ENCODE data around the gene WWC2.

WWC2 gene

DNA sequence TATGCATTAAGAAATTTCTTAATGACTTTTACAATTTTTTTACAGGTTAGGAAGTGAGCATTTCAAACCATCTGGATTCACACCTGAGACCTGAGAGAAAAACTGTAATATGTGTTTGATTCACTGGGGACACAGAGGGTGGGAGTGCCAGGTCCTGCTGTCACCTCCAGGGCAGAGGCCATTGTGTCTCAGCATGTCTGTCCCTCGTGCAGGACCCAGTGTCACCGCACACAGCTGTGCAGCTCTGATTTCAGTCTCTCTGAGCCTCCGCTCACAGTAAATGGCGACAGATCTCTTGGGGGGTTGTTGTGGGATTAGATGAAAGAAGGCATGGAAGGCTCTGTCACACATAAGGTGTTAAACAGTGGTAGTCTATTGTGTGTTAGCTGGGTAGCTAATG, 246.2 kb downstream of the WWC2 start:
- no peak for DNase-seq
- Histone ChIP-seq H3K9me3 (ENCODE audit: control insufficient read depth, low read length) (no peaks in the 10 kb centered on the region), H2AFZ (ENCODE audit: low read depth, low read length) (no peak overlapping the region)

DNA sequence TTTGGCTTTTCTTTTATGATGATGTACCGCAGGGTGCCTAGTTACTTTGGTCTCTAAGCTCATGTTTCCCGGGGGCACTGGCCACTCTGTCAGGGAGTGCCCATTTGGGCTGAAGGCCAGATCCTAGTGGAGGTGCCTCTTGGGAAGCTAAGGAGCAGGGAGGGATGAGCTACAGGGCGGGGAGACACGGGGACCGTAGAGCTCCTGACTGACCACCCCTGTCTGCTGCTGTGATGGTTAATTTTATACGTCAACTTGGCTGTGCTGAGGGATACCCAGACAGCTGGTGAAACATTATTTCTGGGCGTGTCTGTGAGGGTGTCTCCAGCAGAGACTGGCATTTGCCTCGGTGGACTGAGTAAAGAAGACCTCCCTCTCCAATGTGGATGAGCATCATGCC, 248.1 kb downstream of the WWC2 start:
- no peak overlapping the region for H3K4me2 ChIP-seq (ENCODE audit: low read length, poor library complexity, severe bottlenecking)
- WGBS: 98% methylated on average over 8 of the region's 8 CpGs
- no peak overlapping the region for H2AFZ ChIP-seq (ENCODE audit: low read depth, low read length)
- no peak overlapping the region for H4K8ac ChIP-seq (ENCODE audit: low read length)
- H3K4me1 ChIP-seq (ENCODE audit: control insufficient read depth, insufficient read depth, low read depth, low read length): peaks cover 7% of the 10 kb centered on the region
- H2BK15ac ChIP-seq (ENCODE audit: low read depth, poor library complexity, severe bottlenecking): no peak overlapping the region
- no peak overlapping the region for H2BK120ac ChIP-seq (ENCODE audit: low read depth, low read length)
- H2BK12ac ChIP-seq (ENCODE audit: low read length in 2 of 2): no peak overlapping the region
- H4K91ac ChIP-seq (ENCODE audit: low read length): no peak overlapping the region
- no peak overlapping the region for H3K9ac ChIP-seq (ENCODE audit: low read length)
- H2AK5ac ChIP-seq (ENCODE audit: low read length, severe bottlenecking): no peak overlapping the region
- H3K23ac ChIP-seq (ENCODE audit: low read length in 2 of 2): no peak overlapping the region
- no peak for DNase-seq
- H3K14ac ChIP-seq (ENCODE audit: low read length in 2 of 2): no peak overlapping the region
- no peaks in the 10 kb centered on the region for H3K9me3 ChIP-seq (ENCODE audit: control insufficient read depth, low read length)
- no peak overlapping the region for H3K4ac ChIP-seq (ENCODE audit: low read depth in 1 of 2, low read length in 2 of 2)
- H3K4me3 ChIP-seq (ENCODE audit: insufficient read depth in 1 of 2, low read depth in 1 of 2, low read length in 2 of 2): no peak overlapping the region
- no peak overlapping the region for H3K18ac ChIP-seq (ENCODE audit: low read depth in 1 of 2, low read length in 2 of 2)
- no peaks in the 10 kb centered on the region for H3K79me1 ChIP-seq (replicated peaks; ENCODE audit: low read length, poor library complexity, severe bottlenecking)
- no peak overlapping the region for H2BK5ac ChIP-seq (ENCODE audit: low read depth, low read length, poor library complexity, severe bottlenecking)
- H3K36me3 ChIP-seq (ENCODE audit: control insufficient read depth in 1 of 2, insufficient read depth in 2 of 2, low read depth in 1 of 2, low read length in 2 of 2): no peaks in the 10 kb centered on the region
- peaks cover 0 to 11% of the 10 kb centered on the region in 2 experiments for H3K27me3 ChIP-seq (ENCODE audit: control insufficient read depth in 1 of 2, insufficient read depth in 1 of 2, low read length in 2 of 2)
- no peak overlapping the region for H3K27ac ChIP-seq (ENCODE audit: low read length, poor library complexity, severe bottlenecking)

More for the DNA sequence above, 246.2 kb downstream of the WWC2 start:
- Histone ChIP-seq H3K27me3 (ENCODE audit: control insufficient read depth in 1 of 2, insufficient read depth in 1 of 2, low read length in 2 of 2) (peaks cover 0 to 3% of the 10 kb centered on the region in 2 experiments), H3K14ac (ENCODE audit: low read length in 2 of 2) (no peak overlapping the region), H2AK5ac (ENCODE audit: low read length, severe bottlenecking) (no peak overlapping the region), H4K91ac (ENCODE audit: low read length) (no peak overlapping the region), H3K18ac (ENCODE audit: low read depth in 1 of 2, low read length in 2 of 2) (no peak overlapping the region), H3K4me3 (ENCODE audit: insufficient read depth in 1 of 2, low read depth in 1 of 2, low read length in 2 of 2) (no peak overlapping the region), H2BK15ac (ENCODE audit: low read depth, poor library complexity, severe bottlenecking) (no peak overlapping the region), H3K4ac (ENCODE audit: low read depth in 1 of 2, low read length in 2 of 2) (no peak overlapping the region), H2BK12ac (ENCODE audit: low read length in 2 of 2) (no peak overlapping the region), H3K36me3 (ENCODE audit: control insufficient read depth in 1 of 2, insufficient read depth in 2 of 2, low read depth in 1 of 2, low read length in 2 of 2) (no peaks in the 10 kb centered on the region), H2BK120ac (ENCODE audit: low read depth, low read length) (no peak overlapping the region), H2BK5ac (ENCODE audit: low read depth, low read length, poor library complexity, severe bottlenecking) (no peak overlapping the region), H3K79me1 (replicated peaks; ENCODE audit: low read length, poor library complexity, severe bottlenecking) (no peaks in the 10 kb centered on the region), H3K4me2 (ENCODE audit: low read length, poor library complexity, severe bottlenecking) (no peak overlapping the region), H3K27ac (ENCODE audit: low read length, poor library complexity, severe bottlenecking) (no peak overlapping the region), H3K23ac (ENCODE audit: low read length in 2 of 2) (no peak overlapping the region), H3K4me1 (ENCODE audit: control insufficient read depth, insufficient read depth, low read depth, low read length) (peaks cover 7% of the 10 kb centered on the region), H4K8ac (ENCODE audit: low read length) (no peak overlapping the region), H3K9ac (ENCODE audit: low read length) (no peak overlapping the region)
- WGBS: 96% methylated on average over 4 of the region's 4 CpGs

DNA sequence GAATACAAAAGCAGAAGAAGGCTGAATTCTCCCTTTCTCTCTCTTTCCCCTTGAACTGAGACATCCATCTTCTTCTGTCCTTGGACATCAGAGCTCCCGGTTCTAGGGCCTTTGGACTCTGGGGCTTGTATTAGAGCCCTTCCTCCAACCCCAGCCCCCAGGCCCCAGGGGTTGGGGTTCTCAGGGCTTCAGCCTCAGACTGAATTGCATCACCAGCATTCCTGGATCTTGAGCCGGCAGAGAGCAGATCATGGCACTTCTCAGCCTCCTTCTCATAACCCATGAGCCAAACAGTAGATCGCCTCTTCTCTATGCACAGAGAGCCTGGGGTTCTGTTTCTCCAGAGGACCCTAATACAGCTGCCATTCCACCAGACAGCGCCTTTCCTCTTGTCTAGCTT, 248.5 kb downstream of the WWC2 start:
- Histone ChIP-seq H3K27me3 (ENCODE audit: control insufficient read depth in 1 of 2, insufficient read depth in 1 of 2, low read length in 2 of 2) (peaks cover 0 to 14% of the 10 kb centered on the region in 2 experiments), H3K4ac (ENCODE audit: low read depth in 1 of 2, low read length in 2 of 2) (no peak overlapping the region), H3K4me1 (ENCODE audit: control insufficient read depth, insufficient read depth, low read depth, low read length) (peaks cover 7% of the 10 kb centered on the region), H2BK120ac (ENCODE audit: low read depth, low read length) (no peak overlapping the region), H2BK12ac (ENCODE audit: low read length in 2 of 2) (peak overlapping the region in 1 of 2 experiments; percentile 72), H3K9me3 (ENCODE audit: control insufficient read depth, low read length) (no peaks in the 10 kb centered on the region), H4K91ac (ENCODE audit: low read length) (peak overlapping the region; percentile 34), H3K4me3 (ENCODE audit: insufficient read depth in 1 of 2, low read depth in 1 of 2, low read length in 2 of 2) (no peak overlapping the region), H3K4me2 (ENCODE audit: low read length, poor library complexity, severe bottlenecking) (no peak overlapping the region), H2AFZ (ENCODE audit: low read depth, low read length) (peak overlapping the region; percentile 29), H2AK5ac (ENCODE audit: low read length, severe bottlenecking) (no peak overlapping the region), H3K27ac (ENCODE audit: low read length, poor library complexity, severe bottlenecking) (no peak overlapping the region), H3K18ac (ENCODE audit: low read depth in 1 of 2, low read length in 2 of 2) (peak overlapping the region; percentile 60 to 69), H4K8ac (ENCODE audit: low read length) (no peak overlapping the region), H3K36me3 (ENCODE audit: control insufficient read depth in 1 of 2, insufficient read depth in 2 of 2, low read depth in 1 of 2, low read length in 2 of 2) (no peaks in the 10 kb centered on the region), H2BK5ac (ENCODE audit: low read depth, low read length, poor library complexity, severe bottlenecking) (no peak overlapping the region), H3K23ac (ENCODE audit: low read length in 2 of 2) (no peak overlapping the region), H3K79me1 (replicated peaks; ENCODE audit: low read length, poor library complexity, severe bottlenecking) (no peaks in the 10 kb centered on the region), H3K14ac (ENCODE audit: low read length in 2 of 2) (no peak overlapping the region), H2BK15ac (ENCODE audit: low read depth, poor library complexity, severe bottlenecking) (peak overlapping the region; percentile 60), H3K9ac (ENCODE audit: low read length) (no peak overlapping the region)
- peak; percentile 49 for DNase-seq
- 71% methylated on average over 3 of the region's 4 CpGs for WGBS

DNA sequence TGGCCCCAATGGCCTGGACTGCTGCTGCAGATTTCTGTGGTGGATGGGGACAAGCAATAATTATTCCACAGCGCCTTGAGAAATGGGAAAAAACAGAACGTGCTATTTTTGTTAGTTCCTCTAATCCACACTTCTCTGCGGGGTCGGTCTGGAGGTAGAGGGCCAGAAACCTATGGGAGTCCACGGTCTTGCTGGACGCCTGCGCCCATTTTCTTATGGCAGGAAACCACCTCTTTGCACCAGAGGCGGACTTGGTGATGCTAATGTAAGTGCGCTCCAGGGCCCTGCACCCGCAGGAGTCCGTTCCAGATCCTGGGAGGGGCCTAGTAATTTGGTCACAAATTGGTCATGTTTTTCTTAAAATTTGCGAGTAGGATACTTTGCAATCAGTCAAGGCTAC, 249.1 kb downstream of the WWC2 start:
- Histone ChIP-seq H3K36me3 (ENCODE audit: control insufficient read depth in 1 of 2, insufficient read depth in 2 of 2, low read depth in 1 of 2, low read length in 2 of 2) (no peaks in the 10 kb centered on the region), H3K27me3 (ENCODE audit: control insufficient read depth in 1 of 2, insufficient read depth in 1 of 2, low read length in 2 of 2) (peaks cover 0 to 17% of the 10 kb centered on the region in 2 experiments), H3K23ac (ENCODE audit: low read length in 2 of 2) (no peak overlapping the region), H3K4me2 (ENCODE audit: low read length, poor library complexity, severe bottlenecking) (no peak overlapping the region), H3K9me3 (ENCODE audit: control insufficient read depth, low read length) (no peaks in the 10 kb centered on the region), H4K91ac (ENCODE audit: low read length) (peak overlapping the region; percentile 34), H3K18ac (ENCODE audit: low read depth in 1 of 2, low read length in 2 of 2) (peak overlapping the region; percentile 69 to 89), H2AK5ac (ENCODE audit: low read length, severe bottlenecking) (no peak overlapping the region), H3K4me1 (ENCODE audit: control insufficient read depth, insufficient read depth, low read depth, low read length) (peaks cover 5% of the 10 kb centered on the region), H2BK120ac (ENCODE audit: low read depth, low read length) (peak overlapping the region; percentile 74), H2BK5ac (ENCODE audit: low read depth, low read length, poor library complexity, severe bottlenecking) (no peak overlapping the region), H3K9ac (ENCODE audit: low read length) (no peak overlapping the region), H3K4ac (ENCODE audit: low read depth in 1 of 2, low read length in 2 of 2) (peak overlapping the region in 1 of 2 experiments; percentile 61), H3K4me3 (ENCODE audit: insufficient read depth in 1 of 2, low read depth in 1 of 2, low read length in 2 of 2) (no peak overlapping the region), H4K8ac (ENCODE audit: low read length) (peak overlapping the region; percentile 85), H2AFZ (ENCODE audit: low read depth, low read length) (no peak overlapping the region), H2BK15ac (ENCODE audit: low read depth, poor library complexity, severe bottlenecking) (peak overlapping the region; percentile 37), H3K79me1 (replicated peaks; ENCODE audit: low read length, poor library complexity, severe bottlenecking) (no peaks in the 10 kb centered on the region), H3K14ac (ENCODE audit: low read length in 2 of 2) (no peak overlapping the region), H3K27ac (ENCODE audit: low read length, poor library complexity, severe bottlenecking) (no peak overlapping the region), H2BK12ac (ENCODE audit: low read length in 2 of 2) (peak overlapping the region in 1 of 2 experiments; percentile 72)
- DNase-seq: no peak
- WGBS: 98% methylated on average over 12 of the region's 12 CpGs

Data from mesenchymal stem cell (in vitro differentiated cells and primary cell).